ENCODE results near the gene CINP. TPM values are rescaled to one million over a fixed set of nuclear protein-coding genes. Genes with fewer than 3 reads are reported as not detected.

Gene CINP
- total RNA-seq, 1 donor from 2014 or later, result 34.4 TPM

DNA sequence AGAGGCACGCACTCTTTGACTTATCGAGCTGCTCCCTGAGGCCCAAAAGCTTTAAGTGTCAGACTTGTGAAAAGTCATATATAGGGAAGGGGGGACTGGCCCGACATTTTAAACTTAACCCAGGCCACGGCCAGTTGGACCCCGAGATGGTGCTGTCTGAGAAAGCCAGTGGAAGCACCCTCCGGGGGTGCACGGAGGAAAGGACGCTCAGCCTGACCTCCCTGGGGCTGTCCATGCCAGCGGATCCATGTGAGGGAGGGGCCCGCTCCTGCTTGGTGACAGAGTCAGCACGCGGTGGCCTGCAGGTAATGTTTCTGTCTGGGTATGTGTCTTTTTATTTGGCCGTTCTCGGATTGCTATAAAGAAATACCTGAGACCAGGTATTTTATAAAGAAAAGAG lies 36.1 kb downstream of the CINP start:
- no peak for ATAC-seq
- H3K9me3 ChIP-seq, result no peaks in the 10 kb centered on the region
- no peak overlapping the region for H3K4me3 ChIP-seq
- TF ChIP-seq, protein P1, sequence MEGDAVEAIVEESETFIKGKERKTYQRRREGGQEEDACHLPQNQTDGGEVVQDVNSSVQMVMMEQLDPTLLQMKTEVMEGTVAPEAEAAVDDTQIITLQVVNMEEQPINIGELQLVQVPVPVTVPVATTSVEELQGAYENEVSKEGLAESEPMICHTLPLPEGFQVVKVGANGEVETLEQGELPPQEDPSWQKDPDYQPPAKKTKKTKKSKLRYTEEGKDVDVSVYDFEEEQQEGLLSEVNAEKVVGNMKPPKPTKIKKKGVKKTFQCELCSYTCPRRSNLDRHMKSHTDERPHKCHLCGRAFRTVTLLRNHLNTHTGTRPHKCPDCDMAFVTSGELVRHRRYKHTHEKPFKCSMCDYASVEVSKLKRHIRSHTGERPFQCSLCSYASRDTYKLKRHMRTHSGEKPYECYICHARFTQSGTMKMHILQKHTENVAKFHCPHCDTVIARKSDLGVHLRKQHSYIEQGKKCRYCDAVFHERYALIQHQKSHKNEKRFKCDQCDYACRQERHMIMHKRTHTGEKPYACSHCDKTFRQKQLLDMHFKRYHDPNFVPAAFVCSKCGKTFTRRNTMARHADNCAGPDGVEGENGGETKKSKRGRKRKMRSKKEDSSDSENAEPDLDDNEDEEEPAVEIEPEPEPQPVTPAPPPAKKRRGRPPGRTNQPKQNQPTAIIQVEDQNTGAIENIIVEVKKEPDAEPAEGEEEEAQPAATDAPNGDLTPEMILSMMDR (IDR thresholded peaks at IDR 0.05), result no peak
- no peaks in the 10 kb centered on the region for H3K4me1 ChIP-seq
- intact Hi-C loops (cut with DNase I), result no loop called here
- H3K27me3 ChIP-seq, result no peaks in the 10 kb centered on the region
- no peak overlapping the region for H3K27ac ChIP-seq
- DNase-seq, result no peak
- peaks cover 9% of the 10 kb centered on the region for H3K36me3 ChIP-seq

DNA sequence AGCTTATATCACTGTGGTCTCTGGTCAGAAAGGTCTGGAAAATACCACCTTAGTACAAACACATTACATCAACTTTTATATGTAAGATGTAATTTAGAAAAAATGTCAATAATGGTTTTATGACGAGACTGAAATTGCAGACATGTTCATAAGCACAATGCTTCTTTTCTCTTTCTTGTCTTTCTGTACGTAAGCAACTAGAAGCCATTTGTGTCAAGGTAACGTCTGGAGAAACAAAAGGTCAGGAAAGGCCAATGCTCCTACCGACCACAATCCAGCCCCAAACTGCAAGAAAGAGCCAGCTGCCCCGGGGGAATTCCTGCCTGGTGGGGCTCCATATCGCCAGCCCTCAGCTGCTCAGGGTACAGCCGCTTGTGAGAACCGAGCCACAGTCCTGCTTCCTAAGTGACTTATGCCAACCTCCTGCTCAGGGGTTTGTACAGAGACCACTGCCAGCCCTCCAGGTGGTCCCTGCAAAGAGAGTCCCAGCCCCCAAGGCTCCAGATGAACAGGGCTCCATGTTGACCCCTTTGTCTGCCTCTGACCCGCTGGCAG lies 36.8 kb downstream of the CINP start:
- Histone ChIP-seq H3K36me3 (peaks cover 6% of the 10 kb centered on the region), H3K9me3 (no peaks in the 10 kb centered on the region), H3K27me3 (no peaks in the 10 kb centered on the region), H3K4me3 (no peak overlapping the region), H3K27ac (no peak overlapping the region), H3K4me1 (peaks cover under 1% of the 10 kb centered on the region)
- TF ChIP-seq, protein P1 (IDR thresholded peaks at IDR 0.05), result no peak
- no peak for ATAC-seq
- DNase-seq, result no peak
- intact Hi-C loops (cut with DNase I), result no loop called here

DNA sequence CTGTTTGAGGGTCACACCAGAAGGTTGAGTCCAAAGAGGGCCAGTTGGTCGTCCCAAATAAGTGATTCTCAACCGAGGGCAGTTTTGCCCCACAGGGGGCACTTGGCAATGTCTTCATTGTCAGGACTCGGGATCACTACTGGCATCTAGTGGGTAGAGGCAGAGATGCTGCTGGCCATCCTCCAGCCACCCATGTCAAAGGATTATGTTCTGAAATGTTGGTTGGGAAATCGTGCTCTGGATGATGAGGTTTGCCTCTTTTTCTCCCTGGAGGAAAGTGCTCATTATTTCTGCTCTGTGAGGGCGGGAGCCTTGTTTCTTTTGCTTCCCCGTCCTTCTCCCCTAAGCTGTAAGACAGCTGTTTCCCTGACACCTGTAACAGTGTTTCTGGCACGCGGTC lies 39.6 kb downstream of the CINP start:
- ATAC-seq (peak; percentile 39), DNase-seq (peak; percentile 72)
- H3K9me3 ChIP-seq, result no peaks in the 10 kb centered on the region
- intact Hi-C loops (cut with DNase I), result no loop called here
- TF ChIP-seq, protein P1 (IDR thresholded peaks at IDR 0.05), result peak; percentile 53
- H3K27me3 ChIP-seq, result no peaks in the 10 kb centered on the region
- H3K4me3 ChIP-seq, result no peak overlapping the region
- H3K4me1 ChIP-seq, result peaks cover 16% of the 10 kb centered on the region
- H3K36me3 ChIP-seq, result peaks cover 6% of the 10 kb centered on the region
- no peak overlapping the region for H3K27ac ChIP-seq

DNA sequence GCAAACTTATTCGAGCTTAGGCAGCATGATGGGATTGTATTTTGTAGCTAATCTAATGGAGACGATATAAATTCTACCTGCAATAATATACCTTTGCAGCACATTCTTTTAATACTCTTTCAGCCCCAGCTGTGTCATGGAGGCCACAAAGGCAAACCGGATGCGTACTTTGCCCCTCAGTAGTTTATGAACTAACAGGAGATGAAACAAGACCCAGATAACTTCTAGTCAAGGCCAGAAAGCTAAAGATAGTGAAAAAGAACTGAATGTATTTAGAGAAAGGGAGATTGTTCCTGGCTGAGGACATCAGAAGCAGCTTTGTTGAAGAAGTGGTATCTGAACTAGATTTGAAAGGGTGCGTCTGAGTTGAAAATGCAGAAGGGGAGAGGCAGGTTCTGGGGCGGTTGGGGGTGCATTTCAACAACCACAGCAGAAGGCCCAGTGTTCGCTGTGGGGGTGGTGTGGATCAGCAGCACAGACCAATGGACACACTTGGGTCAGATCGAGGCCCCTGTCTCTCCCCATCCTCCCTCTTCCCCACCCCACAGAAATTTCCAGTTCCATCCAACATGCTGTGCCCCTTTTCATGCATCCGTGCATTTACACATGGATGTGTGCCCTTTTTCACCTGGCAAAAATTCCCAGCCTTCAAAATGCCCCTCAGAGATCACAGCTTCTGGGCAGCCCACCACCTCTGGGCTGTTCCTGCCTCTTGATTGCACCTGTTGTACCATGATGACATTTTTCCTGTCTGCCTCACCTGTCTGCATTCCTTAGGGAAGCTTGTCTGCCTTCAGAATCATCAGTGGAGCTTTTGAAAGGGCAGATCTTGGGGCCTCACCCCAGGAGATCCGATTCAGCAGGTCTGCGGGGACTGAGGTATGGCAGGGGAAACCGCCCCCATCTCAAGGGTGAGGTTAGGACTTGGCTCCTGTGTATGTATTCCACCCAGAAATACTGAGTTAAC lies 41.0 kb downstream of the CINP start:
- peaks cover 6% of the 10 kb centered on the region for H3K36me3 ChIP-seq
- intact Hi-C loops (cut with DNase I), result no loop called here
- H3K4me3 ChIP-seq, result no peak overlapping the region
- DNase-seq (no peak), ATAC-seq (no peak)
- H3K27me3 ChIP-seq, result no peaks in the 10 kb centered on the region
- H3K9me3 ChIP-seq, result no peaks in the 10 kb centered on the region
- peaks cover 16% of the 10 kb centered on the region for H3K4me1 ChIP-seq
- H3K27ac ChIP-seq, result no peak overlapping the region
- TF ChIP-seq, protein P1 (IDR thresholded peaks at IDR 0.05), result no peak

DNA sequence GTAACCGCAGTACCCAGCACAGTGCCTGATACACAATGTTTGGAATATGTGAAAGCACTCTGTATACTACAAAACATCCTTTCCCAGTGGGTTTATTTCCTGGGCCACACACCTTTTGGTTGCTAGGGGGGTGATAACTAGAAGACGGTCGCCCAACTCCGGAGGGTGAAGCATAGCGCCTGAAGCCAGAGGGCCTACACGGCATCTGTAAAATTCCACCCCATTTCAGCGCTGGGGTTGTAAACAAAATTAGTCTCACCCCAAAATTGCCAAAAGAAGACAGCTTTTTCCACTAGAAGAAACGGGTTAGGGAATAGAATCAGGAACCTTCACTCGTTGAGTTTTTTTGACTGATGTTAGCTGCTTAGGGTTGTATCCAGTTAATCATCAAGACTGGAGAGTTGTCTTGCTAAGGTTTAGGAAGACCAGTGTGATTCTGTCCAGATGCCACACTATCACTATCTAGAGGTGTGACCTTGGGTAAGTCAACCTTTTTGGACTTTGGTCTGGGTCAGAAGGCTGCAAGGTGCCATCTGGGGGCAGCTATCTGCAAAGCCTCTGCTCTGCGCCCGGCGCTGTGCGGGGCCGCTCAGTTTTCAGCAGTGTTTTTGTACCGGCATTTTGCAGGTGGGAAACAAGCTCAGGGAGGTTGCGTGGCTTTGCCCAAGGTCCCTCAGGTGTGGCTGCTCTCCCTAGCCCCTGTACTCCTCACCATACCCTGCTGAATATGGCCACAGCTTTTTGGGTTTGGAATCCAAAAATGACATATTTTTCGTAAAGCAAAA lies 41.8 kb downstream of the CINP start:
- intact Hi-C loops (cut with DNase I), result no loop called here
- no peak for ATAC-seq
- Histone ChIP-seq H3K27ac (peak overlapping the region; percentile 95), H3K27me3 (no peaks in the 10 kb centered on the region), H3K4me1 (peaks cover 20% of the 10 kb centered on the region), H3K36me3 (peaks cover 1% of the 10 kb centered on the region), H3K9me3 (no peaks in the 10 kb centered on the region), H3K4me3 (peak overlapping the region; percentile 77)
- no peak for DNase-seq
- TF ChIP-seq, protein P1 (IDR thresholded peaks at IDR 0.05), result no peak

Measured in upper lobe of right lung (tissue), 1 donor.